DOHH2 (cell line): ENCODE measurements around the gene GAB2.

Experiments
- H3F3A ChIP-seq: fragments of 200-600 bp; sonication (generic), shearing (Covaris generic); 2 replicates; pipeline ENCODE4 v1.6.0; 2016; ENCODE audit warnings: antibody characterized with exemption, mild to moderate bottlenecking; ENCODE audit not compliant: control insufficient read depth, insufficient read depth
- H3K27ac ChIP-seq: fragments of 200-600 bp; sonication (generic); 2 replicates; pipeline ENCODE4 v1.5.1; 2014; ENCODE audit warnings: low read depth, mild to moderate bottlenecking, low read length, moderate library complexity
- H3K27me3 ChIP-seq: fragments of 200-600 bp; sonication (generic); 2 replicates; pipeline ENCODE4 v1.6.1; 2014; ENCODE audit warnings: mild to moderate bottlenecking, low read length, mixed read lengths; ENCODE audit not compliant: control insufficient read depth
- H3K36me3 ChIP-seq: fragments of 200-600 bp; sonication (generic); 2 replicates; pipeline ENCODE4 v1.6.1; 2014; ENCODE audit warnings: mild to moderate bottlenecking, low read length, moderate library complexity, mixed read lengths; ENCODE audit not compliant: control insufficient read depth
- H3K4me1 ChIP-seq: fragments of 200-600 bp; sonication (generic); 2 replicates; pipeline ENCODE4 v1.6.1; 2014; ENCODE audit warnings: mild to moderate bottlenecking, low read length, mixed read lengths; ENCODE audit not compliant: control insufficient read depth
- H3K4me2 ChIP-seq: fragments of 200-600 bp; sonication (generic); 2 replicates; pipeline ENCODE4 v1.6.0; 2014; ENCODE audit warnings: mild to moderate bottlenecking, low read length, moderate library complexity
- H3K4me3 ChIP-seq: fragments of 200-600 bp; sonication (generic); 2 replicates; pipeline ENCODE4 v1.5.1; 2014; ENCODE audit warnings: mild to moderate bottlenecking, low read length, mixed read lengths
- H3K79me2 ChIP-seq: fragments of 200-600 bp; sonication (generic); 2 replicates; pipeline ENCODE4 v1.6.1; 2014; ENCODE audit warnings: mild to moderate bottlenecking, low read length, mixed read lengths; ENCODE audit not compliant: control insufficient read depth
- H3K9me2 ChIP-seq: fragments of 200-600 bp; sonication (generic); replicated peaks from 2 replicates; pipeline ENCODE4 v1.6.1; 2014; ENCODE audit warnings: mild to moderate bottlenecking, low read length, mixed read lengths; ENCODE audit not compliant: control insufficient read depth
- H3K9me3 ChIP-seq: fragments of 200-600 bp; sonication (generic); 2 replicates; pipeline ENCODE4 v1.6.1; 2014; ENCODE audit warnings: antibody characterized with exemption, low read length, mixed read lengths; ENCODE audit not compliant: control insufficient read depth, insufficient read depth
- H4K20me1 ChIP-seq: fragments of 200-600 bp; sonication (generic); 2 replicates; pipeline ENCODE4 v1.6.0; 2014; ENCODE audit warnings: low read depth, mild to moderate bottlenecking, antibody characterized with exemption, low read length, moderate library complexity; ENCODE audit not compliant: control insufficient read depth, insufficient read depth
- CTCF ChIP-seq: fragments of 200-600 bp; sonication (generic); IDR thresholded peaks from one replicate; pipeline ENCODE4 v1.5.1; 2014; ENCODE audit warnings: antibody characterized with exemption, mild to moderate bottlenecking, low read depth, low read length; ENCODE audit not compliant: poor library complexity, severe bottlenecking
- EZH2phosphoT487 ChIP-seq: fragments of 200-600 bp; sonication (generic); IDR thresholded peaks from 2 replicates; pipeline ENCODE4 v1.6.1; 2017; ENCODE audit warnings: borderline replicate concordance, mild to moderate bottlenecking, antibody characterized with exemption, low read length, moderate library complexity, mixed read lengths

GAB2 gene

GRCh38 chr11:78313181-78313795 lies 104.3 kb downstream of the GAB2 start:
- Histone ChIP-seq H3K9me3 (no peaks in the 10 kb centered on the region), H3K27me3 (peaks cover 3% of the 10 kb centered on the region; the same call in 1 of the 2 replicates), H3K9me2 (no peaks in the 10 kb centered on the region), H4K20me1 (no peaks in the 10 kb centered on the region), H3K4me3 (no peak overlapping the region), H3K36me3 (no peaks in the 10 kb centered on the region), H3K4me1 (peaks cover 5% of the 10 kb centered on the region), H3K4me2 (no peak overlapping the region), H3K27ac (no peak overlapping the region), H3F3A (no peaks in the 10 kb centered on the region), H3K79me2 (no peaks in the 10 kb centered on the region)
- TF ChIP-seq EZH2phosphoT487 (no peak), CTCF (no peak)

GRCh38 chr11:78312712-78313111 lies 104.9 kb downstream of the GAB2 start:
- Histone ChIP-seq H3K4me2 (no peak overlapping the region), H3K4me3 (no peak overlapping the region), H3K27ac (no peak overlapping the region), H4K20me1 (no peaks in the 10 kb centered on the region), H3K36me3 (no peaks in the 10 kb centered on the region), H3F3A (no peaks in the 10 kb centered on the region), H3K79me2 (no peaks in the 10 kb centered on the region), H3K9me3 (no peaks in the 10 kb centered on the region), H3K27me3 (peaks cover 3% of the 10 kb centered on the region; the same call in 1 of the 2 replicates), H3K9me2 (no peaks in the 10 kb centered on the region), H3K4me1 (peaks cover 5% of the 10 kb centered on the region)
- TF ChIP-seq CTCF (no peak), EZH2phosphoT487 (no peak)

GRCh38 chr11:78311702-78312371 lies 105.8 kb downstream of the GAB2 start:
- TF ChIP-seq EZH2phosphoT487 = no peak
- no peak for TF ChIP-seq CTCF
- H3F3A ChIP-seq = no peaks in the 10 kb centered on the region
- H3K4me3 ChIP-seq = no peak overlapping the region
- no peaks in the 10 kb centered on the region for H3K79me2 ChIP-seq
- no peak overlapping the region for H3K27ac ChIP-seq
- no peaks in the 10 kb centered on the region for H3K9me2 ChIP-seq
- H3K27me3 ChIP-seq = peaks cover 3% of the 10 kb centered on the region
- no peaks in the 10 kb centered on the region for H3K9me3 ChIP-seq
- H4K20me1 ChIP-seq = no peaks in the 10 kb centered on the region
- no peaks in the 10 kb centered on the region for H3K36me3 ChIP-seq
- no peak overlapping the region for H3K4me2 ChIP-seq
- peaks cover 5% of the 10 kb centered on the region for H3K4me1 ChIP-seq
